Trophoblast cell (in vitro differentiated cells and primary cell): ENCODE measurements around the gene ADSL.

ENCODE experiments used
- DNase-seq, 2 donors: peaks; one replicate each; pipeline ENCODE4 v3.0.0-alpha.2; 2016
- H2AFZ ChIP-seq: 2 replicates; pipeline ENCODE4 v1.6.1; 2013; ENCODE audit warnings: low read length, moderate library complexity, mild to moderate bottlenecking; ENCODE audit not compliant: insufficient read depth, poor library complexity
- H2AK5ac ChIP-seq: 2 replicates; pipeline ENCODE4 v1.6.1; 2013; ENCODE audit warnings: mild to moderate bottlenecking, low read length
- H2BK120ac ChIP-seq: 2 replicates; pipeline ENCODE4 v1.6.1; 2013; ENCODE audit warnings: low read length, mild to moderate bottlenecking, moderate library complexity; ENCODE audit not compliant: insufficient read depth, poor library complexity
- H2BK12ac ChIP-seq: 2 replicates; pipeline ENCODE4 v1.6.1; 2013; ENCODE audit warnings: mild to moderate bottlenecking, low read length, moderate library complexity
- H2BK5ac ChIP-seq: 2 replicates; pipeline ENCODE4 v1.6.1; 2013; ENCODE audit warnings: low read length, low read depth, moderate library complexity, mild to moderate bottlenecking; ENCODE audit not compliant: poor library complexity
- H3K14ac ChIP-seq: 2 replicates; pipeline ENCODE4 v1.6.1; 2013; ENCODE audit warnings: mild to moderate bottlenecking, low read length
- H3K18ac ChIP-seq: 2 replicates; pipeline ENCODE4 v1.6.1; 2013; ENCODE audit warnings: mild to moderate bottlenecking, low read length
- H3K23ac ChIP-seq: 2 replicates; pipeline ENCODE4 v1.6.1; 2013; ENCODE audit warnings: low read length
- H3K27ac ChIP-seq: 2 replicates; pipeline ENCODE4 v1.5.1; 2013; ENCODE audit warnings: low read depth, mild to moderate bottlenecking, inconsistent platforms, low read length, moderate library complexity
- H3K27me3 ChIP-seq: 2 replicates; pipeline ENCODE4 v1.6.1; 2013; ENCODE audit warnings: inconsistent platforms, mild to moderate bottlenecking, low read length, moderate library complexity; ENCODE audit not compliant: insufficient read depth
- H3K36me3 ChIP-seq, 2 experiments: 1 replicate in 1 of 2; 2 replicates in 1 of 2; pipeline ENCODE4 v1.6.1; 2013; ENCODE audit warnings: low read length in 2 of 2, mild to moderate bottlenecking in 2 of 2, moderate library complexity in 1 of 2; ENCODE audit not compliant: insufficient read depth in 2 of 2, control insufficient read depth in 1 of 2
- H3K4ac ChIP-seq: 2 replicates; pipeline ENCODE4 v1.6.1; 2013; ENCODE audit warnings: low read depth, mild to moderate bottlenecking, low read length, moderate library complexity
- H3K4me1 ChIP-seq, 2 experiments: 1 replicate in 1 of 2; 2 replicates in 1 of 2; pipeline ENCODE4 v1.6.1; 2013; ENCODE audit warnings: low read length in 2 of 2, mild to moderate bottlenecking in 2 of 2, moderate library complexity in 1 of 2; ENCODE audit not compliant: insufficient read depth in 2 of 2, control insufficient read depth in 1 of 2
- H3K4me2 ChIP-seq: 2 replicates; pipeline ENCODE4 v1.6.1; 2013; ENCODE audit warnings: inconsistent platforms, mild to moderate bottlenecking, low read length, moderate library complexity
- H3K4me3 ChIP-seq: 2 replicates; pipeline ENCODE4 v1.5.1; 2013; ENCODE audit warnings: mild to moderate bottlenecking, low read depth, low read length, inconsistent platforms
- H3K79me1 ChIP-seq: one replicate; pipeline ENCODE4 v1.6.1; 2013; ENCODE audit warnings: low read length
- H3K79me2 ChIP-seq: 2 replicates; pipeline ENCODE4 v1.6.1; 2013; ENCODE audit warnings: low read length, mild to moderate bottlenecking; ENCODE audit not compliant: control insufficient read depth, insufficient read depth, poor library complexity
- H3K9ac ChIP-seq: 2 replicates; pipeline ENCODE4 v1.6.1; 2013; ENCODE audit warnings: mild to moderate bottlenecking, low read length
- H3K9me3 ChIP-seq: 2 replicates; pipeline ENCODE4 v1.6.1; 2013; ENCODE audit warnings: low read depth, mild to moderate bottlenecking, control low read depth, inconsistent platforms, low read length; ENCODE audit not compliant: insufficient read depth
- H4K12ac ChIP-seq: 2 replicates; pipeline ENCODE4 v1.6.1; 2013; ENCODE audit warnings: low read depth, mild to moderate bottlenecking, low read length, moderate library complexity
- H4K8ac ChIP-seq: 2 replicates; pipeline ENCODE4 v1.6.1; 2013; ENCODE audit warnings: low read depth, mild to moderate bottlenecking, low read length, moderate library complexity
- H4K91ac ChIP-seq: one replicate; pipeline ENCODE4 v1.6.1; 2013; ENCODE audit warnings: low read depth, mild to moderate bottlenecking, low read length, moderate library complexity
- WGBS: extraction: QIAGEN DNeasy Blood & Tissue Kit; methylation state at CpG from one replicate; pipeline ENCODE4 v1.1.7; 2013; ENCODE audit warnings: missing lambda C conversion rate; ENCODE audit not compliant: insufficient read length, insufficient coverage; ENCODE audit errors: extremely low coverage; 5-methylcytosine and 5-hydroxymethylcytosine counted together

ADSL gene

DNA sequence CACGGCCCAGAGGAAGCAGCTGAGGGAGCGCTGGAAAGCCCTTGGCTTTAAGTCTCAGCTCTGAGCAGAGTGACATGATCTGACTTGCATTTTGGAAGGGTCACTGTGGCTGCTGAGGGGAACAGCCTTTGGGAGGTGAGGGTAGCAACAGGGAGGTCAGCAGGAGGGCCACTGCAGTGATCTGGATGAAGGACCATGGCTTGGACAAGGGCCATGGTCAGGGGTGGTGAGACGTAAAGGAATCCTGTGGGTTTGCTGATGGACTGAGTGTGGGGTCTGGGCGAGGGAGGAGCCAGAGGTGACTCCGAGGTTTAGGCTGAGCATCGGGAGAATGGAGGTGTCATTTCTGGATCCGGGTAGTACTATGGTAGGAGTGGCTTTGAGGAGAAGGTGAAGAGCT lies 57.4 kb downstream of the ADSL start:
- no peak overlapping the region for H4K8ac ChIP-seq
- H3K4me3 ChIP-seq = no peak overlapping the region
- H3K18ac ChIP-seq = no peak overlapping the region
- H3K27me3 ChIP-seq = no peaks in the 10 kb centered on the region
- H3K27ac ChIP-seq = no peak overlapping the region
- H3K23ac ChIP-seq = no peak overlapping the region
- no CpG with 5 or more reads among the region's 7 CpGs for WGBS
- H3K4me2 ChIP-seq = no peak overlapping the region
- no peaks in the 10 kb centered on the region for H3K79me1 ChIP-seq
- H3K9me3 ChIP-seq = no peaks in the 10 kb centered on the region
- H2AK5ac ChIP-seq = no peak overlapping the region
- no peak overlapping the region for H2BK12ac ChIP-seq
- H4K12ac ChIP-seq = no peak overlapping the region
- H2AFZ ChIP-seq = no peak overlapping the region
- no peak overlapping the region for H2BK5ac ChIP-seq
- H3K14ac ChIP-seq = no peak overlapping the region
- H3K79me2 ChIP-seq = no peaks in the 10 kb centered on the region
- H2BK120ac ChIP-seq = no peak overlapping the region
- no peak overlapping the region for H3K4ac ChIP-seq
- no peak overlapping the region for H4K91ac ChIP-seq
- peaks cover 62 to 72% of the 10 kb centered on the region in 2 experiments for H3K36me3 ChIP-seq
- H3K4me1 ChIP-seq = peaks cover 0 to 2% of the 10 kb centered on the region in 2 experiments
- no peak overlapping the region for H3K9ac ChIP-seq
- no peak for DNase-seq

DNA sequence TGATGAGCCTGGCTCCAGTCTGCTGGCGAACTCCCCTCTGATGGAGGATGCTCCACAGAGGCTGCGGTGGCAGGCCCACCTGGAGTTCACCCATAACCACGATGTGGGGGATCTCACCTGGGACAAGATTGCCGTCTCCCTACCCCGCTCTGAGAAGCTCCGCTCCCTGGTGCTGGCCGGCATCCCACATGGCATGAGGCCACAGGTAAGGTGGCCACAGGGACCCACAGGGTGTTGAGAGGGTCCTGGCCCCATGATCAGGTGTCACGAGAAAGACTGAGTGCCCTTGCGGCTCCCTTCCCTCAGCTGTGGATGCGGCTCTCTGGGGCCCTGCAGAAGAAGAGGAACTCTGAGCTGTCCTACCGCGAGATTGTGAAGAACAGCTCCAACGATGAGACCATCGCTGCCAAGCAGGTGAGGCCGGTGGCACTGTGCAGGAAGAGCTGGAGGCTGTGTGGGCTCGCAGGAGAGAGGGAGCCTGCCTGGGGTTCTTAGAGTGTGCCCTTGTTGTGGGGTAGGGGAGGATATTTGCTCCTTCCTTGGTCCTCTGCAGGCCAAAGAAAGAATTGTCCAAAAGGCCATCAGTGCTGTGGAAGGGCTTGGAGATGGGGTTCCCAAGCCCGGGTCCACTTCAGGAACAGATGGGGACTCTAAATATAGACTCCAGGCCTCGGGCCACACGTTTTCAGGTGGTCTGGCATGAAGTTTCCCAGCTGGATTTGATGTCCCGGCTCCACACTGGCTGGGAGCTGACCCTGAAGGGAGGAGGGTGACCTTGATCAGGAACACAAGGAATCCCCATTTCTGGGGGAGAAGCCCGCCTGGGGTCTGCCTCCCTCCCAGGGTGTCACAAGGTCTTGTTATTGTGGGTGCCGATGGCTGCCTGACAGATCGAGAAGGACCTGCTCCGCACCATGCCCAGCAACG lies 58.2 kb downstream of the ADSL start:
- H2AFZ ChIP-seq = no peak overlapping the region
- no peak overlapping the region for H3K23ac ChIP-seq
- no peak overlapping the region for H2BK12ac ChIP-seq
- no peaks in the 10 kb centered on the region for H3K9me3 ChIP-seq
- no peak overlapping the region for H3K18ac ChIP-seq
- H3K27me3 ChIP-seq = no peaks in the 10 kb centered on the region
- H3K36me3 ChIP-seq = peaks cover 71 to 81% of the 10 kb centered on the region in 2 experiments
- H2BK120ac ChIP-seq = no peak overlapping the region
- no peak overlapping the region for H3K4me2 ChIP-seq
- no peak overlapping the region for H4K8ac ChIP-seq
- peak overlapping the region; percentile 15 for H4K12ac ChIP-seq
- no peak overlapping the region for H2AK5ac ChIP-seq
- no peak overlapping the region for H3K9ac ChIP-seq
- DNase-seq = no peak
- no peak overlapping the region for H3K27ac ChIP-seq
- no peak overlapping the region for H2BK5ac ChIP-seq
- no peak overlapping the region for H3K4ac ChIP-seq
- WGBS = no CpG with 5 or more reads among the region's 25 CpGs
- H3K4me1 ChIP-seq = peaks cover 0 to 2% of the 10 kb centered on the region in 2 experiments
- no peaks in the 10 kb centered on the region for H3K79me1 ChIP-seq
- H3K79me2 ChIP-seq = no peaks in the 10 kb centered on the region
- no peak overlapping the region for H4K91ac ChIP-seq
- no peak overlapping the region for H3K4me3 ChIP-seq
- no peak overlapping the region for H3K14ac ChIP-seq

DNA sequence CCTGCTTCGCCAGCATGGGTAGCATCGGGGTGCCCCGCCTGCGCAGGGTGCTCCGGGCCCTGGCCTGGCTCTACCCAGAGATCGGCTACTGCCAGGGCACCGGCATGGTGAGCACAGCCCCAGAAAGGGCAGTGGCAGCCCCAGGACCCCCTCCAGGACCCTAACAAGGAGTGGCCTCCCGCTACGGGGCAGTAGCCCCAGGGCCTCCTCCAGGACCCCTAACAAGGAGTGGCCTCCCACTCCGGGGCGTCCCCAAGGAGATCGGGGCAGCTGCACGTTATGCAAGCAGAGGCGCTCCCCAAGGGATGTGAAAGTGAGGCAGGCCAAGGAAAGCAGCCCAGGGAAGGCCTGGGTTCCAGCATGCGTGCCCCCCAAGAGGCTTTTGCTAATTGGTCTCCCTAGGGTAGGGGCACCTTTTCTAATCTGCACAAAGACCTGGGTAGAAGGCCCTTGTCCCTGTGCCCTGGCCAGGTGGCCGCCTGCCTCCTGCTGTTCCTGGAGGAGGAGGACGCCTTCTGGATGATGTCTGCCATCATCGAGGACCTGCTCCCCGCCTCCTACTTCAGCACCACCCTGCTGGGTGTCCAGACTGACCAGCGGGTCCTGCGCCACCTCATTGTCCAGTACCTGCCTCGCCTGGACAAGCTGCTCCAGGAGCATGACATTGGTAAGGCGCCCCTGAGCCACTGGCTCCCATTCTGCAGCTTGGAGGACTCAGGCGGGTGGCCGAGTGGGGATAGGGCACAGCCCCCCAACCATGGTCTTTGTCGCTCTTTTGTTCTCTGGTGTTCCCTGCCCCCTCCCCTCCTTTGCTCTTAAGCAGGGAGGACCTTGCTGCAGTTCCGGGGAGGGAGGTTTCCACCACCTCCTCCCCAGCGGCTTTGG lies 59.1 kb downstream of the ADSL start:
- Histone ChIP-seq H2BK120ac (no peak overlapping the region), H4K8ac (no peak overlapping the region), H3K27ac (no peak overlapping the region), H2BK5ac (no peak overlapping the region), H3K79me1 (no peaks in the 10 kb centered on the region), H3K27me3 (no peaks in the 10 kb centered on the region), H3K9me3 (peaks cover 2% of the 10 kb centered on the region), H2BK12ac (no peak overlapping the region), H3K23ac (no peak overlapping the region), H3K36me3 (peaks cover 80 to 90% of the 10 kb centered on the region in 2 experiments), H3K9ac (no peak overlapping the region), H4K91ac (no peak overlapping the region), H3K18ac (no peak overlapping the region), H3K79me2 (no peaks in the 10 kb centered on the region), H4K12ac (peak overlapping the region; percentile 15), H2AFZ (no peak overlapping the region), H3K4ac (no peak overlapping the region), H2AK5ac (no peak overlapping the region), H3K14ac (no peak overlapping the region), H3K4me2 (no peak overlapping the region), H3K4me3 (no peak overlapping the region), H3K4me1 (peaks cover 0 to under 1% of the 10 kb centered on the region in 2 experiments)
- no peak for DNase-seq
- no CpG with 5 or more reads among the region's 28 CpGs for WGBS

DNA sequence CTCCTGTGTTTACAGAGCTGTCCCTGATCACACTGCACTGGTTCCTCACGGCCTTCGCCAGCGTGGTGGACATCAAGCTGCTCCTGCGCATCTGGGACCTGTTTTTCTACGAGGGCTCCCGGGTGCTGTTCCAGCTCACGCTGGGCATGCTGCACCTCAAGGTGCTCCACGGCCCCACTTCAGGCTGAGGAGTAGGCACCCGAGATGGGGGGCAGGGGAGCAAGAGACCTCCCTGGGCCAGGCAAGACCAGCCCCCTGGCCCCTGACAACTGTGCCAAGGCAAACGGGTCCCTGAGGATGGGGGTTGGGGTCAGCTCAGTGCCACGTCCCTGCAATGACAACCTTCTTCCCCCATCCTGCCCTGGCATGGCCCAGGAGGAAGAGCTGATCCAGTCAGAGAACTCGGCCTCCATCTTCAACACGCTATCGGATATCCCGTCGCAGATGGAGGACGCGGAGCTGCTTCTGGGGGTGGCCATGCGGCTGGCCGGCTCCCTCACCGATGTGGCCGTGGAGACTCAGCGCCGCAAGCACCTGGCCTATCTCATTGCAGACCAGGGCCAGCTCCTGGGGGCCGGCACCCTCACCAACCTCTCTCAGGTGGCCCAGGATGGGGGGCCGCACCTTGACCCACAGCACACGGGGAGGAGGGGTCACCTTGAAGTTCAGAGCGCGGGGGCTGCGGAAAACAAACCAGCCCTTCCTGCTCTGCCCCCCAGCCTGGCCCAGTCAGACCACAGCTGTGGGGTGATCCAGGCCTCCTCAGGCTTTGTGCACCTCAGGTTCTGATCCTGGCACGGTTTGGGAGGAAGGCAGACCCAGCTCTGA lies 60.0 kb downstream of the ADSL start:
- Histone ChIP-seq H2AK5ac (no peak overlapping the region), H3K79me1 (no peaks in the 10 kb centered on the region), H3K4me2 (no peak overlapping the region), H3K23ac (no peak overlapping the region), H4K12ac (no peak overlapping the region), H3K4me1 (peaks cover 0 to 2% of the 10 kb centered on the region in 2 experiments), H3K27me3 (no peaks in the 10 kb centered on the region), H4K8ac (no peak overlapping the region), H3K4me3 (no peak overlapping the region), H2AFZ (no peak overlapping the region), H3K79me2 (no peaks in the 10 kb centered on the region), H4K91ac (no peak overlapping the region), H2BK5ac (no peak overlapping the region), H3K36me3 (peaks cover 84 to 93% of the 10 kb centered on the region in 2 experiments), H3K9ac (no peak overlapping the region), H3K9me3 (peaks cover 4% of the 10 kb centered on the region), H3K27ac (no peak overlapping the region), H3K14ac (no peak overlapping the region), H2BK120ac (no peak overlapping the region), H2BK12ac (no peak overlapping the region), H3K4ac (no peak overlapping the region), H3K18ac (no peak overlapping the region)
- no peak for DNase-seq
- WGBS = no CpG with 5 or more reads among the region's 31 CpGs
